H1 (cell line): ENCODE measurements around the gene KIF1C. TPM values are rescaled to one million over a fixed set of nuclear protein-coding genes. Genes with fewer than 3 reads are reported as not detected.

Experiments
- CTCF ChIA-PET: fragments of 300-600 bp; sonication (Branson Sonifier 250); formaldehyde crosslinking; loops from one replicate; lab custom pipeline; 2021; ENCODE audit not compliant: partially characterized antibody; lab: Charles Lee
- POLR2A ChIA-PET: fragments of 300-600 bp; sonication (Branson Sonifier 250); formaldehyde crosslinking; loops from one replicate; lab custom pipeline; 2021; ENCODE audit warnings: inconsistent platforms; ENCODE audit not compliant: partially characterized antibody; lab: Charles Lee
- DNase-seq, 2 experiments: peaks; one replicate each; pipeline versions ENCODE4 v3.0.0 to v3.0.0-alpha.2; 2010 to 2022; ENCODE audit warnings: low spot score in 2 of 2, low read depth in 1 of 2, mixed read lengths in 1 of 2
- FAIRE-seq: peaks from 2 replicates; lab custom pipeline; 2011; peaks lifted over from hg19 to GRCh38; lab: Jason Lieb, UNC
- H2AFZ ChIP-seq: 2 replicates; pipeline ENCODE4 v1.8.1; 2012; ENCODE audit warnings: low read length, inconsistent platforms
- H2AK5ac ChIP-seq: 2 replicates; pipeline ENCODE4 v1.6.1; 2013; ENCODE audit warnings: low read depth, low read length
- H2BK120ac ChIP-seq: replicated peaks from 2 replicates; pipeline ENCODE3; 2013; ENCODE audit warnings: low read depth, low read length, inconsistent platforms
- H2BK12ac ChIP-seq: 2 replicates; pipeline ENCODE4 v1.6.1; 2013; ENCODE audit warnings: low read depth, low read length
- H2BK15ac ChIP-seq: 2 replicates; pipeline ENCODE4 v1.6.1; 2013; ENCODE audit warnings: low read length
- H2BK20ac ChIP-seq: 2 replicates; pipeline ENCODE4 v1.6.1; 2013; ENCODE audit warnings: low read length
- H2BK5ac ChIP-seq: 2 replicates; pipeline ENCODE4 v1.6.1; 2013; ENCODE audit warnings: low read depth, low read length
- H3K14ac ChIP-seq: 2 replicates; pipeline ENCODE4 v1.6.1; 2013; ENCODE audit warnings: inconsistent platforms; ENCODE audit not compliant: insufficient read length
- H3K18ac ChIP-seq: 2 replicates; pipeline ENCODE4 v1.6.1; 2013; ENCODE audit warnings: low read length; ENCODE audit errors: extremely low read depth
- H3K23ac ChIP-seq: 2 replicates; pipeline ENCODE4 v1.6.1; 2013; ENCODE audit warnings: inconsistent platforms; ENCODE audit not compliant: insufficient read length
- H3K23me2 ChIP-seq: 2 replicates; pipeline ENCODE4 v1.6.1; 2013; ENCODE audit warnings: low read depth, low read length
- H3K27ac ChIP-seq: 2 replicates; pipeline ENCODE4 v1.6.1; 2011; ENCODE audit warnings: low read depth, low read length, inconsistent platforms
- H3K27me3 ChIP-seq, 4 experiments: replicated peaks in 1 of 4; 1 replicate in 1 of 4; 2 replicates in 3 of 4; pipeline versions ENCODE4 v1.6.1 to v1.8.1; 2011 to 2013; ENCODE audit warnings: low read length in 3 of 4, mild to moderate bottlenecking in 3 of 4, inconsistent platforms in 2 of 4, mixed read lengths in 2 of 4, moderate library complexity in 1 of 4; ENCODE audit not compliant: control insufficient read depth in 3 of 4, insufficient read depth in 3 of 4; ENCODE audit errors: extremely low read depth in 1 of 4
- H3K36me3 ChIP-seq, 4 experiments: 2 replicates each; pipeline versions ENCODE4 v1.6.1 to v1.8.1; 2011 to 2013; ENCODE audit warnings: mild to moderate bottlenecking in 4 of 4, low read length in 3 of 4, moderate library complexity in 2 of 4, control low read depth in 1 of 4, inconsistent platforms in 1 of 4; ENCODE audit not compliant: insufficient read depth in 4 of 4, control insufficient read depth in 2 of 4
- H3K4ac ChIP-seq: replicated peaks from 2 replicates; pipeline ENCODE3; 2013; ENCODE audit warnings: low read length, low read depth, mixed read lengths, inconsistent platforms; ENCODE audit not compliant: insufficient read length
- H3K4me1 ChIP-seq, 4 experiments: replicated peaks in 1 of 4; 1 replicate in 1 of 4; 2 replicates in 3 of 4; pipeline versions ENCODE4 v1.6.1 to v1.8.1; 2011 to 2013; ENCODE audit warnings: low read length in 3 of 4, inconsistent platforms in 2 of 4, mixed read lengths in 1 of 4; ENCODE audit not compliant: insufficient read depth in 4 of 4, control insufficient read depth in 3 of 4
- H3K4me2 ChIP-seq, 2 experiments: 2 replicates each; pipeline versions ENCODE4 v1.6.1 to v1.8.1; 2011 to 2013; ENCODE audit warnings: low read depth in 2 of 2, low read length in 2 of 2, control low read depth in 1 of 2, inconsistent platforms in 1 of 2, mild to moderate bottlenecking in 1 of 2; ENCODE audit not compliant: insufficient read depth in 1 of 2
- H3K4me3 ChIP-seq, 4 experiments: fragments of 200-600, 300-600 bp in 1 of 4; sonication (generic), shearing (Covaris generic), sonication (Bioruptor Twin) in 1 of 4; 2 replicates each; pipeline versions ENCODE4 v1.5.1 to v1.8.1; 2011 to 2016; ENCODE audit warnings: low read length in 4 of 4, low read depth in 3 of 4, control low read depth in 2 of 4, inconsistent platforms in 2 of 4, mild to moderate bottlenecking in 2 of 4, mixed read lengths in 1 of 4, moderate library complexity in 1 of 4; ENCODE audit not compliant: insufficient read depth in 2 of 4; ENCODE audit errors: extremely low read depth in 1 of 4
- H3K56ac ChIP-seq: replicated peaks from 2 replicates; pipeline ENCODE3; 2013; ENCODE audit warnings: low read depth, mild to moderate bottlenecking, mixed read lengths, low read length, inconsistent platforms; ENCODE audit not compliant: insufficient read length
- H3K79me1 ChIP-seq: 2 replicates; pipeline ENCODE4 v1.6.1; 2013; ENCODE audit warnings: low read depth, low read length, control low read depth
- H3K79me2 ChIP-seq, 2 experiments: 2 replicates each; pipeline versions ENCODE4 v1.6.1 to v1.8.1; 2012 to 2013; ENCODE audit warnings: low read length in 2 of 2, mild to moderate bottlenecking in 2 of 2, inconsistent platforms in 1 of 2; ENCODE audit not compliant: insufficient read depth in 2 of 2, control insufficient read depth in 1 of 2
- H3K9ac ChIP-seq, 4 experiments: replicated peaks in 1 of 4; 1 replicate in 1 of 4; 2 replicates in 3 of 4; pipeline versions ENCODE4 v1.6.1 to v1.8.1; 2011 to 2013; ENCODE audit warnings: low read depth in 3 of 4, low read length in 3 of 4, control low read depth in 2 of 4, mild to moderate bottlenecking in 2 of 4, moderate library complexity in 2 of 4, inconsistent platforms in 1 of 4; ENCODE audit errors: extremely low read depth in 1 of 4
- H3K9me3 ChIP-seq, 2 experiments: 2 replicates each; pipeline versions ENCODE4 v1.6.1 to v1.8.1; 2012 to 2013; ENCODE audit warnings: mild to moderate bottlenecking in 2 of 2, moderate library complexity in 2 of 2, control low read depth in 1 of 2, inconsistent platforms in 1 of 2, low read depth in 1 of 2, low read length in 1 of 2, mixed read lengths in 1 of 2; ENCODE audit not compliant: insufficient read depth in 2 of 2
- H4K20me1 ChIP-seq, 2 experiments: replicated peaks in 1 of 2; 2 replicates each; pipeline versions ENCODE3 to v1.8.1; 2011 to 2013; ENCODE audit warnings: inconsistent platforms in 2 of 2, low read length in 2 of 2, mild to moderate bottlenecking in 1 of 2; ENCODE audit not compliant: insufficient read depth in 2 of 2, control insufficient read depth in 1 of 2
- H4K5ac ChIP-seq: 2 replicates; pipeline ENCODE4 v1.6.1; 2013; ENCODE audit warnings: low read length, low read depth, mixed read lengths, inconsistent platforms; ENCODE audit not compliant: insufficient read length
- H4K8ac ChIP-seq: 2 replicates; pipeline ENCODE4 v1.8.0; 2013; ENCODE audit warnings: mild to moderate bottlenecking, moderate library complexity, low read length, inconsistent platforms; ENCODE audit not compliant: insufficient read depth; ENCODE audit errors: extremely low read depth
- H4K91ac ChIP-seq: replicated peaks from 2 replicates; pipeline ENCODE3; 2013; ENCODE audit warnings: low read length, mixed read lengths, inconsistent platforms; ENCODE audit not compliant: insufficient read length
- CTBP2 ChIP-seq: IDR thresholded peaks from 2 replicates; pipeline ENCODE4 v1.7.0; 2011; ENCODE audit warnings: borderline replicate concordance, mild to moderate bottlenecking, moderate library complexity, mixed read lengths, low read length; ENCODE audit not compliant: insufficient read depth, insufficient read length
- CTCF ChIP-seq, 3 experiments: IDR thresholded peaks; 1 replicate in 2 of 3; 2 replicates in 1 of 3; pipeline versions ENCODE4 v1.5.1 to v1.6.1; 2011; ENCODE audit warnings: low read length in 3 of 3, mild to moderate bottlenecking in 3 of 3, inconsistent platforms in 2 of 3, low read depth in 1 of 3, moderate library complexity in 1 of 3; ENCODE audit not compliant: insufficient read depth in 1 of 3; ENCODE audit errors: control extremely low read depth in 1 of 3
- E2F6 ChIP-seq: IDR thresholded peaks from 2 replicates; pipeline ENCODE4 v1.6.1; 2012; ENCODE audit warnings: inconsistent platforms
- EZH2 ChIP-seq: fragments of 200-600 bp; sonication (generic); IDR thresholded peaks from 2 replicates; pipeline ENCODE4 v1.7.1; 2012; ENCODE audit warnings: low read depth, mild to moderate bottlenecking, moderate library complexity, low read length, inconsistent platforms; ENCODE audit not compliant: severe bottlenecking
- SP2 ChIP-seq: IDR thresholded peaks from 2 replicates; pipeline ENCODE4 v1.6.1; 2012; ENCODE audit warnings: mild to moderate bottlenecking, low read length, inconsistent platforms
- TBP ChIP-seq: IDR thresholded peaks from 2 replicates; pipeline ENCODE4 v1.6.1; 2011; ENCODE audit warnings: low read depth, low read length, improper control_type of control experiment
- TCF12 ChIP-seq: IDR thresholded peaks from 2 replicates; pipeline ENCODE4 v1.6.1; 2011; ENCODE audit warnings: low read depth, mild to moderate bottlenecking, low read length
- WGBS, 2 experiments: shearing (Covaris generic) in 1 of 2; methylation state at CpG; one replicate each; pipeline versions ENCODE4 v1.1.6 to v1.1.7; 2013 to 2015; ENCODE audit warnings: low lambda C conversion rate in 2 of 2, mixed read lengths in 2 of 2, inconsistent platforms in 1 of 2, low coverage in 1 of 2, missing lambda C conversion rate in 1 of 2; ENCODE audit not compliant: insufficient replicate concordance in 2 of 2, insufficient coverage in 1 of 2, insufficient read length in 1 of 2; ENCODE audit errors: extremely low coverage in 1 of 2, missing lambda C conversion rate in 1 of 2; 5-methylcytosine and 5-hydroxymethylcytosine counted together
- polyA plus RNA-seq, 7 experiments: library from polyadenylated mRNA; depleted of rRNA in 3 of 7; stranded (reverse) in 5 of 7; unstranded in 2 of 7; fragments of >200 nt in 5 of 7; fragments of 200-250 nt in 2 of 7; gene quantifications; 1 replicate in 5 of 7; 2 replicates in 1 of 7; 4 replicates in 1 of 7; pipeline versions ENCODE4 v1.2.1 to v1.2.3, GENCODE V29; 2011 to 2013; ENCODE audit warnings: missing spikeins in 2 of 7, mixed read lengths in 2 of 7
- total RNA-seq: library from RNA; stranded (reverse); fragmentation: NEBNext Ultra II Directional; extraction: Animal tissue kit (Norgen Biotek cat#: 25700); gene quantifications from 2 replicates; pipeline ENCODE4 v1.2.1, GENCODE V29; 2021

Gene KIF1C
- total and polyA plus RNA-seq, 2 of the 8 experiments (the other 6 are each of a cell fraction or from before 2014, with no cell fraction given) = 14.3 to 114 TPM

GRCh38 chr17:4980644-4981216 lies 17.0 kb upstream of the KIF1C start:
- Histone ChIP-seq H3K18ac (0 out of 2 replicates have a peak overlapping the region, but pooled peaks have one; percentile 36), H3K23me2 (peaks cover 2% of the 10 kb centered on the region; the same call in 1 of the 2 replicates), H2BK5ac (0 out of 2 replicates have a peak overlapping the region, but pooled peaks have one; percentile 56)
- no peak for TF ChIP-seq E2F6
- no peak for TF ChIP-seq CTBP2
- no peak for TF ChIP-seq EZH2
- no peak for TF ChIP-seq TBP
- TF ChIP-seq TCF12 = no peak
- TF ChIP-seq SP2 = no peak
- peak in 2 of 3 experiments; percentile 63 to 80; a peak in 3 of 4 replicates for TF ChIP-seq CTCF (IDR thresholded peaks at IDR 0.05; ENCODE audit: control extremely low read depth in 1 of 3, insufficient read depth in 1 of 3, low read depth in 1 of 3, low read length in 3 of 3)

More at GRCh38 chr17:4980644-4981216, 17.0 kb upstream of the KIF1C start:
- Histone ChIP-seq H3K9me3 (no peaks in the 10 kb centered on the region), H3K79me1 (no peaks in the 10 kb centered on the region), H3K27ac (no peak overlapping the region), H2BK120ac (no peak overlapping the region), H3K79me2 (no peaks in the 10 kb centered on the region), H2BK12ac (no peak overlapping the region), H3K4me3 (no peak overlapping the region), H3K56ac (no peak overlapping the region), H2AFZ (no peak overlapping the region), H3K4me1 (peaks cover 0 to 4% (median 3%) of the 10 kb centered on the region in 4 experiments; a peak in 3 of 7 replicates), H3K4ac (no peak overlapping the region), H4K20me1 (peaks cover 0 to 2% of the 10 kb centered on the region in 2 experiments), H3K4me2 (no peak overlapping the region; a peak in 1 of 4 replicates), H3K9ac (no peak overlapping the region; a peak in 1 of 7 replicates), H2BK15ac (0 out of 2 replicates have a peak overlapping the region, but pooled peaks have one; percentile 37), H3K23ac (no peak overlapping the region), H4K5ac (no peak overlapping the region), H4K8ac (no peak overlapping the region), H3K36me3 (no peaks in the 10 kb centered on the region; a peak in 1 of 8 replicates), H3K27me3 (peaks cover 0 to 20% (median 18%) of the 10 kb centered on the region in 4 experiments; a peak in 6 of 7 replicates), H3K14ac (no peak overlapping the region), H4K91ac (no peak overlapping the region), H2BK20ac (no peak overlapping the region), H2AK5ac (no peak overlapping the region)
- 63% methylated on average over 5 of the region's 6 CpGs; no CpG with 5 or more reads in 1 of the 2 experiments for WGBS, 2 experiments
- POLR2A ChIA-PET = interaction anchor here (0.6 to 6.1 kb wide), 11 partner anchors 8 to 98 kb away, joined by 3 to 62 read pairs (median 6); partner anchors contain the start of genes INCA1, KIF1C, PFN1 and RNF167
- CTCF ChIA-PET = interaction anchor here (0.6 to 4.7 kb wide), 27 partner anchors 9 to 670 kb away, joined by 3 to 43 read pairs (median 5); partner anchors contain the start of genes C17orf107, CAMTA2, INCA1 and KIF1C
- DNase-seq (peak in 1 of 2 experiments; percentile 73), FAIRE-seq (peak; percentile 92)
